Fibroblast of skin of abdomen (primary cell): ENCODE measurements around the gene DUOXA1.

Experiments
- DNase-seq: peaks from one replicate; pipeline ENCODE4 v3.0.0-alpha.2; 2013

Gene DUOXA1

DNA sequence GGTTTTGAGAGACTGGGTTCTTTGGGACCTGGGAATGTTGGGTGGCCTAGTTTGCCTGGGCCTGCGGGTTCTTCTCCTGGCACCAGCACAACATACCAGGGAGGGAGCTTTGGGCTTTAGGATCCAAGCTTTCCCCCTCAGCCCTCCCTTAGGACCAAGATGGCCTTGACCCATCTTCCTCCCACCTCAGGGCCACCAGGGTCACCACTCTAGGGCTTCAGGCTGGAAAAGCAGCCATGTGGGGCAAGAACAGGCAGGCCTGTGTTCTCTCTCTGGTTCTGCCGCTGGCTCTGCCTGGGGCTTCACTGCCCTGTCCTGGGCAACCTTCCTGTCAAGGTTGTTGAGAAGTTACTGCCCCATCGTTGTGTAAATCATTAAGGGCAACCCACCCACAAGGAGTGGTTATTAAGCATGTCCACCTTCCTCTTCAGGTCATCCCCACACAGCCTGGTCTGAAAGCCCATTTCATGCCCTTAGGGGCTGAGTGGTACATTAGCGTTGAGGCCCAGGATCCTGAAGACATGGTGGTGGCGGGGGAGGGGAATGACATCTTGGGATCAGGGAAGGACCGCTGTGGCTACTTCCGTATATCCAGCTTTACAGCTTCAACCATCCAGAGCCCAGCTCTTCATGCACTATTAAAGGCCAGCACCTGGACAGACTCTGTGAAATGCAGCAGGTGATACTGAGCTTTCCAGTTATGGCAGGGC, 767 bp upstream of the DUOXA1 start:
- no peak for DNase-seq

DNA sequence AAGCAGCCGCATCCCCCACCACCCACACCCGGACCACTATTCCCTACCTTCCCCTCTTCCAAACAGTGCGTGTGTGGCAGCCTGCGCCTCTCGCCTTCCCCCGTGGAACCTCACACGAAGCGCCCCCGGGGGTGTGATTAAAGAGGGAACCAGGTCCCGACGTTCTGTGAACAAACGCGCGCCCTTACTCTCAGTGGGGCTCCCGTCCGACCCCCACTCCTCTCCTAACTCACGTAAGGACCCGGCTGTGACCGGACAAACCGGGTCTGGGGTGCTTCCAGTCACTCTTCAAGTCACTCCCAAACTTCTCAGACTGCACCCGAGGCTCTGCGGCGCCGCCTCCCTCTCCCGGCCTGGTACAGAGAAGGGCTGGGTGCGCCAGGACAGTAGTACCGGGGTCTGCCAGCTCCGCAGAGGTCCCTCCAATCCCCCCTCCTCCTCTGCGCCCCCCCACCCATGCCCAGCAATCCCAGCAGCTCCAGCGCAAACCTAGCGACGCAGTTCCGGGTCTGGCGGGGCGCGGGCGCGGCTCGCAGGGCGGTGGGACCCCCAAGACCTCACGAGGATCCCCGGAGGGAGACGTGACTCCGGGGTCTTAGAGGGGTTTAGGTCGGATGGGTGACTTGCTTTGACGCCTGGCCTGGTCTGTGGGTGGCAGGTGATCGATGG, 574 bp downstream of the DUOXA1 start:
- DNase-seq: no peak

DNA sequence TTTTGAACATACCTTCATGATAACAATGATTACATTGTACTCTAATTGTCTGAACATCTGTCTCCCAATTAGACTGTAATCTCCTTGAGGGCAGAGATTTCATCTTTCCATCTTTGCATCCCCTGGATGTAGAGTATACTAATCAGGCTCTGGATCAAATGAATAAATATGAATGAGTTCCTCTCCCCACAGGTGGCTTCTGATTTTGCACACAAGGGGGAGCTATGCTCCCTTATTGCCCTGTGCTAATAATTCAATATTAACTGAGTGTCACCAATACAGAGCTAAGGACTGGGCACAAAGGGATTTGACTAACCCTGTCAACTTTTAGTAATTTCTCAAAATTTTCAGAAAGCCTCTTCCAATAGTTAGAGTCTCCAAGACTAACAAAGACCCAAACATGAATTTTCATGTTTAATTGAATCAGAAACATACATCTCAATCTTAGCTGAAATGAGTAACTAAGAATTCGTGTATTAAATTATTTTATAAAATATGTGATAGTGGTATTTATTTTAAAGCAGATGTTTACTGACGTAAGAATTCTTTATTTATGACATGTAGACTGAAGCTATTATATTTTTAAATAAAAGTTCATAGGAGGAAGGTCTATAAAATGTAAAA, 3.0 kb downstream of the DUOXA1 start:
- peak; percentile 16 for DNase-seq

DNA sequence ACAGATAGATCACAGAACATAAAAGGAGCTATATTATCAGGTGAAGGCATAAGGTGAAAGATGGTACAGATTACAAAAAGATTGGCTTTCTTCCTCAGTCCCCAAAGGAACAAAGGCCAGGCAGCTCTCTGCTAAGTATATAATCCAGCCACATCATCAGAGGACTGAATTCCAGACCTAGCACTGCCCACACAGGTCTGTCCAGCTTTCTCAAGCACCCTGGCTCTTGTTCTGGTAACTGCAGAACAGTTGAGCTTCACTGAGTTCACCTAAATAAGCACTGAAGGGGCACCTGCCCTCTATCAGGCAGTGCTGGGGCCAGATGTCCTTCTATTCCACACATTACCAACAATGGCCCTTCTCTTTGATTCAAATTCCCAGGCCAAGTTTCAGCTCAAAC, 6.3 kb downstream of the DUOXA1 start:
- no peak for DNase-seq

DNA sequence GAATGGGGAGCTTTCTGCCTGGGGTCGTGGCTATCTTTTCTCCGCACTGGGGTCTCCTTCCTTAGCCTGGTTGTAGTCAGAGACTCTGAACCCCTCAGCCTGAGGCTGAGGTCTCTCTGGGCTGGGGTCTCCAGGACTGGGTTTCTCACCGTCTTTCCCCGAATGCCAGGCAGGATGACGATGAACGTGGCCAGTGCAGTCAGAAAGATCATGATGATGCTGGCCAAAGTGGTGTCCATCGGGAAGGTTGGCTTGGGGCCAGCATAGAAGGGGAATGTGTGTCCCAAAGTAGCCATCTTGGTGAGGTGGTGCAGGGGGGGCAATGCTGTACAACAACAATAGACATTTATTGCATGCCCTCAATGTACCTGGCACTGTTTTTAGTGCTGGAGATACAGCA, 7.0 kb downstream of the DUOXA1 start:
- no peak for DNase-seq

DNA sequence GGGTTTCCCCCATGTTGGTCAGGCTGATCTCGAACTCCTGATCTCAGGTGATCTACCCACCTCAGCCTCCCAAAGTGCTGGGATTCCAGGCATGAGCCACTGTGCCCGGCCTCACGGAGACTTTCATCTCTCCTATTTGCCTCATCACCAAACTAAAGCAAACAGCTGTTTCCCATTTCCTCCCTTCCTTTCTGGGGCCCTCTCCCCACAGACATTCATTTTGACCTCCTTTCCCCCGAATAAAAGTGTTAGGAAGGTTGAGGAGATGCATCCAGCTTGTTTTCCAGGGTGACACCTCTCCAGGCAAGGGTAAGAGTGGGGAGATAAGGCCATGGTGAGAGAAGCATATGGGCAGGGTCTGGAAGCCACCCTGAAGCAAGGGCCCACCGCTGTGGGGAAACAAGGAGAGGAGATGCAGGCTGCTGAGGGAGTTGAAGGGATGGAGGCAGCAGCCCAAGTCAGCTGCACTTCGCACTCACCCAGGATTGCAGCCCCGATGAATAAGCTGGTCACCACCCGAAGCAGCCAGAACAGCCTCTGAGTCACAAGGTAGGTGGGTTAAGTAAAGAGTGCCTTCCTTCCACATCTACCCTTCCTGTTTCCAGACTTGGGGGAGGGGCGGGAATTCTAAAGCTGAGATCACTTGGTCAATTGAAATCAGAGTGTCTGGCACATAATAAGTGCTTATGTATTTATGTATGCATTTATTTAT, 7.8 kb downstream of the DUOXA1 start:
- peak; percentile 89 for DNase-seq

DNA sequence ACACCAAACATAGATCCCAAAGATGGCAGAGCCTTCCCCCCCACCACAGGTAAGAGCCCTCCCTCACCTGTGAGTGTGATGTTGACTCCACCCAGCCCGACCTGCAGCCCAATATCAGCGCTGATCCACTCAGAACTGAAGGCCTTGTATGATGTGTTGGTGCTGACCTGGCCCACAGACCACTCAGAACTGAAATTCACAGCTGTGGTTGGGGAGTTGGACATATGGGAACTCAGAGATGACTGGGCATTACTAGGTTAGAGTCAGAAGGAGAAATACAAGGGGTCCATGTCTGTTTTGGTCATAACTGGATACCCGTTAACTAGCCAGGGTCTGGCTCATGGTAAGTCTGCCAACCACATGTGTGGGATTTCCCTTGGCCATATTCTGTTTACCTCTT, 8.7 kb downstream of the DUOXA1 start:
- no peak for DNase-seq

DNA sequence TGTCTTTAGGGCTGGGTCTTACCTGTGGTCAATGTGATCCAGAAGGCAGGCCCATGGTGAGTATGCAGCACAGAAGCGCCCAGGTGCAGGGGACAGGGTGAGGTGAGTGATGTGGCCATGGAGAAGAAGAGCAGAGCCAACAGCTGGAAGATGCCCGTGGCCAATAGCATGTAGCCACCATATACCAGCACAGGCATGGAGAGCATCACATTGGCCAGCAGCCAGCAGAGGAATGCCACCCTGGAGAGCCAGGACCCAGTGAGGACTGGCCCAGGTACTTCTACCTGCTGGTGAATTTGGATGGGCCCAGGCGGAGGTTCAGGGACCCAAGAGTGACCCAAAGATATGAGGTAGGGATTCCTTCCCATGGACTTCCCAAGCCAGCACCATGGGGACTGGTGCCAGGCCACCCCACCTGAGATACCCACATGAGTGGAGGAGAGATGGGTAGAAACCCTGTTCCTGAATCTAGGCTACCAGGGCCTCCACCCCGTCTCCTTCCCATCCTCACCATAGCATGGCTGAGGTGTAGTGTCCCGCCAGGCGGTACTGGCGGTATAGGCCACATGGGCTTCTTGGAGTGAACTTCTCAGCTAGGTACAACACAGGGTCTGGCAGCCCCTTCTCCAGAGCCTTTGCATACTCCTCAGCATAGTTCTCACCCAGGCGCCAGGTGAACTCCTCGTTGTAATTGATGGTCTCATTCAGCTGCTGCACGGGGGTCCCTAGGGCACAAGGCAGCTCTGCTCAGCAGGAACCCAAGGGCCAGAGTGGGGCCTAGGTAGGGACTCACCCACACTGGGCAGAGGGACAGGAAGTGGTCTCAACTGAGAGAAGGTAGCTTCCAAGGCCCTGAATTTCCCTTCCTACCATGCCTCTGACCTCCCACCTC, 9.4 kb downstream of the DUOXA1 start:
- DNase-seq: no peak

DNA sequence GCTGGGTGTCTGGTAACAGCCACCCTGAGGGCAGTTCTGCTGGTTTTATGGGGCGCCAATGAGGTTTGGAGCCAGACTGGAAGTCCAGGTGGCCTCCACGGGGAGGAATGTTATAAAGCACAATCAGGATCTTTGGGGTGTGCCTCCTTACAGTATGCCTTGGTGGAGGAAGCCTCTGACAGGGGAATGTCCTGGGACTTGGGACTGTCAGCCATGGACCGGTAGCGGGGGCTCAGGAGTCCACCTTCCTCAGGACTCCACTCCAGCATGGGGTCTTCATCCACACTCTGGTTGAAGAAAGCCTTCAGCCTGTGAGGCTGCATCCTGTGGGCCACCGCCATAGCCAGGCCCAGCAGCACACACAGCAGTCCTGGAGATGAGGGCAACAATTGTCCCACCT, 10.7 kb downstream of the DUOXA1 start:
- no peak for DNase-seq

DNA sequence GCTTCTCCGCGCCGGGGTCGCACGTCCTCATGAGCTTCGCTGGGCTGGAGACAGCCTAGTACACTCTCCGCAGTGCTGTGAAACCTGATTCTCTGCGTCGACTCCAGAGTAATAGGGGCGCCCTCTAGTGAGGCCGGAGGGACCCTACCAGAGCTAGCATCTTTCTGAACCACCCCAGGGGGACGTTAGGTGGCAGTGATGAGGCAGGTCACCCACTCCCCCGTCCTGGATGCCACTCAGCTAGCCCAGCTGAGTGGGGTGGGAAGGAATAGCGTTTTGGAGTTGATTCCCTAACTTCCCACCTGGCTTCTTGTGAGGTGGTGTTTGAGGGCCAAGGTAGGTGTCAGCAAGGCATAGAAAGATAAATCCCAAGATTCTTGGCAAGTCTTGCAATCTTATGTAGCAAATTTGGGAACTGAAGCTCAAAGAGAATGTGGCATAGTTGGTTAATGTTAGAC, 11.5 kb downstream of the DUOXA1 start:
- DNase-seq: peak; percentile 87

DNA sequence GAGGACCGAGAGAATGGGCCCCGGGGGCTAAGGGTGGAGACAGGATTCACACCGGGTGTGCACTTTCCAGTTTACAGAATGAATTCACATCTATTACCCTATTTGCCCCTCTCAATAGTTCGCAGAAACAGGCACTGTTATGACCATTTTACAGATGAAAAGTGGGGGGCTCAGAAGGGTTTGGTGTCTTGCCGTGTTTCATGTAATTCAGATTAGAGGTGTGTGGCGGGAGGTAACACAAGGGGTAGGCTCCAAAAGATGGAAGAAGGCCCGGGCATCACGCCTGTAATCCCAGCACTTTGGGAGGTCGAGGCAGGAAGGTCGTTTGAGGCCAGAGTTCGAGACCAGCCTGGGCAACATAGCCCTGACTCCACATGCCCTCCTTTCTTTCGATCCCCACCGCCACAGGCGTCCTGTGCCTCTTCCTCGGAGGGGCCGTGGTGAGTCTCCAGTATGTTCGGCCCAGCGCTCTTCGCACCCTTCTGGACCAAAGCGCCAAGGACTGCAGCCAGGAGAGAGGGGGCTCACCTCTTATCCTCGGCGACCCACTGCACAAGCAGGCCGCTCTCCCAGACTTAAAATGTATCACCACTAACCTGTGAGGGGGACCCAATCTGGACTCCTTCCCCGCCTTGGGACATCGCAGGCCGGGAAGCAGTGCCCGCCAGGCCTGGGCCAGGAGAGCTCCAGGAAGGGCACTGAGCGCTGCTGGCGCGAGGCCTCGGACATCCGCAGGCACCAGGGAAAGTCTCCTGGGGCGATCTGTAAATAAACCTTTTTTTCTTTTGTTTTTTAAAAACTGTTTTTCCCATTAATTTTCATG, 12.2 kb downstream of the DUOXA1 start:
- DNase-seq: no peak

DNA sequence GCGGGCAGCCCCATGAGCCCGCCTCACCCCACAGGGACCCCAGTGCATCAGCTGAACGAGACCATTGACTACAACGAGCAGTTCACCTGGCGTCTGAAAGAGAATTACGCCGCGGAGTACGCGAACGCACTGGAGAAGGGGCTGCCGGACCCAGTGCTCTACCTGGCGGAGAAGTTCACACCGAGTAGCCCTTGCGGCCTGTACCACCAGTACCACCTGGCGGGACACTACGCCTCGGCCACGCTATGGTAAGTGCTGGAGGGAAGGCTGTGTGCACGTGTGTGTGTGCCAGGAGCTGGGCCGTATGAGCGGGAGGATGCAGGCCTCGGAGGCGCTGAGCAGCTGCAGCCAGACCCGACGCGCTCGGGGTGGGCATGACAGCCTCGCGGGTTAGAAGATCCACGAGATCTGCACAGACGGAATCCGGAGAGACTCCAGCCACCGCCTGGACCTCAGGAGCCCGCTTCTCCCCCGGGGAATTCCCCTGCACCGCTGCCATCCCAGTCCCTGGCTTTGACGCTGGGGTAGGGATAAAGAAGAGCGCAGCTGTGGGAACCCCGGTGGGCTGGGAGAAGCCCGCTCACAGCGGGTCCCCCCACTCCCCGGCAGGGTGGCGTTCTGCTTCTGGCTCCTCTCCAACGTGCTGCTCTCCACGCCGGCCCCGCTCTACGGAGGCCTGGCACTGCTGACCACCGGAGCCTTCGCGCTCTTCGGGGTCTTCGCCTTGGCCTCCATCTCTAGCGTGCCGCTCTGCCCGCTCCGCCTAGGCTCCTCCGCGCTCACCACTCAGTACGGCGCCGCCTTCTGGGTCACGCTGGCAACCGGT, 13.0 kb downstream of the DUOXA1 start:
- no peak for DNase-seq

DNA sequence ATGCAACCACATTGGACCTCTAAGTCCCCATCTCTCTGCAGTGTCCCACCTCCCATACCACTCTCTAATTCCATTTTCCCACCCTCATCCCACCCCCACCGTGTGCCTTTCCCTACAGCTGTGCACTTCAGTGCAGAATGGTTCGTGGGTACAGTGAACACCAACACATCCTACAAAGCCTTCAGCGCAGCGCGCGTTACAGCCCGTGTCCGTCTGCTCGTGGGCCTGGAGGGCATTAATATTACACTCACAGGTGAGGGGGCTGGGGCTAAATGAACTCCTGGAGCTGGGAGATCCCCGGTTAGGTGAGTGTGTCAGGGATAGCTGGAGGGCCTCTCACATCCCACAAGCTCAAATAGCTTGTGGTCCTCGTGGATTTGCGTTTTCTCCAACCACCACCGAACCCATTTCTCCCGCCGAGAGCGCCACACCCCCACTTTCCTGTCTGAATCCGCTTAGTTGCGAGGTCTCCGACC, 13.6 kb downstream of the DUOXA1 start:
- no peak for DNase-seq

DNA sequence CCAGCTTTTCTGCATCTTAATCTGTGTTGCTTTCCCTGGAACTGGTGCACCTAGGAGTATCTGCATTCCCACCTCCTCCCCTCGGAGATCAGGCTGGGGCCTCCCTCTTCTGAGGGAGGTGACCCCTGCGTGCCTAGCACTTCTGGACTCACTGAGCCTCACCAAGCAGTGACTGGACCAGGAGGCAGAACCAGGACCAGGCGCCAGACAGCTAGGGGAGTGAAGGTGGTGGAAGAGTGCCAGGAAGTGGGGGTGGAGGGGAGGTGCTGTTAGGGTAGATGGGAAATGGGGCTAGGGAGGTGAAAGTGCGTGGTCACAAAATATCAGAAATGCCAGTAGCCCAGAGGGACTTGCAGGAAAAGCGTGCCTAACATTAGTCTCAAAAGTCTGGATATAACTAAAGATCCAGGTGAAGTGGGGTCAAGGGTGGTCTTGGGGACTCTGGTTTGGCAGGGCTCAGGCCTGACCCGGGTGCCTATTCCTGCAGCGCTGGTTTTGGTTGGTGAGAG, 14.3 kb downstream of the DUOXA1 start:
- DNase-seq: no peak

DNA sequence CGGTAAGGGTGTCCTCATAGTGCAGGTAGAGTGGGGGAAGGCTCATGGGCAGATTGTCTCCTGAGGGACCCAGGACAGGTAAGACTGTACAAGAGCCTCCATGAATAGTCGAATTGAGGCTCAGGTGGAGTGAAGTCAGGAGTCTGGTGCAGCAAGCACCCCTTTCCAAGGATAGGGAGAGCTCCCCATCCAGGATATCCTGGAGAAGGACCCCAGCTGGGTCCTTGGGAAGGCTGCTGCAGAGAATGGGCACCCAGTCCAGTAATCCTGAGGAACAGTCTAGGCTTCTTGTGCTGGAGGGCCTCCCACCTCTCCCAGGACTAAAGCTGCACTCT, 15.0 kb downstream of the DUOXA1 start:
- DNase-seq: no peak

DNA sequence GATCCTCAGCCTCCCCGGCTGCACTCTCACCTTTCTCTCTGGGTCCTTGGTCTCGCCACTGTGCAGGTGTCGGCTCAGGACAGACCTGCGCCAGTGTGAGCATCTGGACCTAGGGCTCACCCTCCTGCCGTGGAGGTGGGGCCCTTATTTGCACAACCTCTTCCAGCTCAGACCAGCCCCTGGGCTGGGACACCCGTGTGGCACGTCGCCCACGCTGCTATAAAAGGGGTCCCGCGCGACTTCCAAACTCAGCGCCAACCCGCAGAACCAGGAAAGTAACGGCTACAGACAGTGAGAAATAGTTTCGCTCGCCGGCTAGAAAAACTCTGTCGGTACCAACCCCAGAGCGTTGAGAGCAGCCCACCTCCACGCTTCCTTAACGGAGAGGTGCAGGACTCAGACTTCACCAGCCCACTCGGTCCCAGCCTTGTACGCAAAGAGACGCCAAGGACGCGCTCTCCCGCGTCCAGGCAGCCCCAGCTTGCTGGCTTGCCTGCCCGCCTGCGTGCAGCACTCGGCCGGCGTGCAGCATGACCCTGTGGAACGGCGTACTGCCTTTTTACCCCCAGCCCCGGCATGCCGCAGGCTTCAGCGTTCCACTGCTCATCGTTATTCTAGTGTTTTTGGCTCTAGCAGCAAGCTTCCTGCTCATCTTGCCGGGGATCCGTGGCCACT, 15.5 kb downstream of the DUOXA1 start, which contains the start of the genes DUOX2 and DUOXA2:
DUOX2 (minus strand) TSS at position 97 of the 675 bp plus-strand sequence. CDS start 761 bp downstream, outside the sequence.
DUOXA2 (plus strand) TSS at position 251 of the 675 bp plus-strand sequence; CDS start at position 531, 280 bp downstream.
- DNase-seq: no peak

DNA sequence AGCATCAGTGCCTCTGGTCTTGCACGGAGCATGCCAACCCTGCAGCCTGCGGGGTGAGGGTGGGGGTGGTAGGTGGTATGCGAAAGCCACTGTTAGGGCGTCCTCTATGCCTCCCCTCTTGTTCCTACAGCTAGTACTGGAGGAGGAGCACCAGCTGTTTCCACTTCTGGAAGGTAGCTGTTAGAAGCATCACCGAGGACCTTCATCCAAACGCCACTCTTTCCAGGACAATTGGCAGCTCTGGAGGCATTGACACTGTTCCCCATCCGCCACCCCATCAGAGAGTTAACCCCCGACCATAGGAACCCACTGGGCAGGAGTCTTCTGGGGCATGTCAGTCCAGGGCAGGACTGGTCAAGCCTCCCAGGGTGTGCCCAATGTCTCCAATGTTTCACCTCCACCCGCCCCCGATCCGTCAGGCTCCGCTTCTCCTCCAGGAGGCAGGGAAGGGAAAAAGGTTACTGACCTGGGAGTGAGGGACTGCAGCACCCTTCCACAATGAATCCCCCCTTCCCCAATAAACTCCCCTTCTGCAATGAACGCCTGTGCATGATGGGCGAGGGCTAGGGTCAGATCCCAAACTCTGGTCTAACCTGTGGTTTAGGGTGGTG, 16.2 kb downstream of the DUOXA1 start:
- DNase-seq: no peak

DNA sequence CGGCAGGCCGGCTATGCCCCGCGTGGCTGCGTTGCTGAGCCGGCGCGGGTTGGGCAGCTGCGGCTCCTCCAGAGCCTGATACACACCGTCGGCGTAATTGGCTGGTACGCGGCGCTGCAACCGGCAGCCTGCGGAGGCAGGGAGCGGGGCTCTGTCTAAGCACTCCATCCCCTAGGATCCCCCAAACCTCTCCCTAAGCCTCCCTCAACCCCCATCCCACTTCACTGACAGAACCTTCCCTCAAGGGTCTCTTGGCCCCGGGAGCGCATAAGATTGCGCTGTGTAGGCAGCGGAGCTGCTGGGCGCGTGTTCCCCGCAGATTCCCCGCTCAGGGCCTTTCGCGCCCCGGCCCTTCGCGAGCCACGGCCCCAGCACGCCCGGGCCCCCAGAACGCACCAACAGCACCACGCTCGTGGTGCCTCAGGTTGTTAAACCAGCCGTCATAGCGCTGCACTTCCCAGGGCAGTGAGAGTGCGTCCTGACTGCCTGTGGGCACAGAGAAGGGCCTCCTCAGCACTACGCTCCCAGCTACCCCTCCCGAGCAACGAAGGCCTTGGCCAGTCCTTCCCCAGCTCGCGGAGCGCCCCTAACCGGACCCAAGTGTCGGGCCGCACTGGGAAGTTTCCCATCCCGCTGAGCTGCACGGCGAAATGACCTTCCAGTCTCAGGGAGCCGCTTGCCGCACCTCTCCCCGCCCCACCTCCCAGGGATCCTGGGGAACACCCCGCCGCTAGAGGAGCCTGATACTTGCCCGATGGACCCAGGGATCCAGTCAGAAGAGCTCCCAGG, 16.9 kb downstream of the DUOXA1 start:
- no peak for DNase-seq
